GM10248 (cell line): Measurements from ENCODE around the gene RBM20.

Source experiments
- CTCF ChIA-PET: fragments of 300-600 bp; sonication (Branson Sonifier 250); formaldehyde crosslinking; extraction: SDS; loops from one replicate; lab custom pipeline; 2021; ENCODE audit warnings: antibody characterized with exemption; lab: Yijun Ruan, JAX
- POLR2A ChIA-PET: fragments of 350-650 bp; sonication (Branson Sonifier 250); formaldehyde crosslinking; extraction: SDS; loops from one replicate; lab custom pipeline; 2020; ENCODE audit warnings: antibody characterized with exemption; lab: Yijun Ruan, JAX
- DNase-seq: peaks from one replicate; pipeline ENCODE4 v3.0.0; 2012; ENCODE audit errors: extremely low spot score
- CTCF ChIP-seq: IDR thresholded peaks from 2 replicates; pipeline ENCODE4 v1.5.1; 2012; ENCODE audit warnings: mild to moderate bottlenecking, low read depth; ENCODE audit errors: extremely low read depth, missing control alignments, control extremely low read depth

RBM20 gene

DNA sequence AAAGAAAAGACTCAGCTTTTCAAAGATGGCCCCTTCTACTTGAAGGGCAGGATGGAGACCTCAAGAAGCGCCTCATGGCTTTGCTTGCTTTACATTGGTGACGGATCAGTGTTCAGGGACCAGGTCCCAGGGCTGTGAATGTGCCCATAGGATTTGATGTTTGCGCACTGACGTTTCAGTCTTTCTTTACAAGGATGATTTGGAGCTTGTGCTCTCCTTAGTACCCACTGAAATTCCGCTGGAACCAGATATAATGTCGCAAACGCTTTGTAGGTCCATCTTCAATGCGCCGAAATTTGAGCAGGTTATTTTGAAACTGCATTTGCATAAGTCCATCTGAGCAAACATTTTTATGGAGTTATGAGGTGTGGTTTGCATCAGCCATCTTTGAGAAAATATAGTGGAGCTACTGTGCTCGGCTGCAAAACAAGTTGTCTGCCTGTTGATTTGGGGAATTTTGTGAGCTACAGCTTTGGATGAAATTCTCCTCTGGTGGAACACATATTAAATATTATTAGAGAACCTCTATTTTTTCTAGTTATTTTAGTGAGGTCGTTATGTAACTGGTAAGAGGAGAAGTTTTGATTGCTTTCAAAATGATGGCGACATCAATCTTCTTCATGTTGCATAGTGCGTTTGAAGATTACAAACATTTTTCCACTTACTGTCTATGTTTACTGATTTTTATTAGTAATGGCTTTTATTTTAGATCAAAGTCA is 2.4 kb downstream of the RBM20 start:
- TF ChIP-seq CTCF, result no peak
- ChIA-PET POLR2A (no interaction called here), CTCF (interaction anchor here (1.2 to 3.8 kb wide), 6 partner anchors 8 to 35 kb away, joined by 3 to 12 read pairs (median 3); no protein-coding TSS in a partner anchor)
- DNase-seq, result no peak

DNA sequence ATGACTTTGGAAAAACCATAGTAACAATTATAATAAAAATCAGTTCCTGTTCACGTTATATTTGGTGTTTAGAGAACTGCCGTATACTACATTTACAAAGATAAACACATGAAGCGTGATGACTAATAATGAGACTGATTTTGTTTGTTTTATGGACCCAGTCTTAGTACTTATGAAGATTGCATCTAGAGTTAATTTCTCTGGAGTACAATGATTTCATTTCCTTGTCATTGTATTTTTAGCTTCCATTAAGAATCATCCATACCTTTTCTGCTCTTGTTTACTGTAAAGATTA is 2.9 kb downstream of the RBM20 start:
- DNase-seq, result no peak
- CTCF ChIA-PET, result interaction anchor here (1.0 to 3.8 kb wide), 6 partner anchors 9 to 36 kb away, joined by 3 to 12 read pairs (median 4); no protein-coding TSS in a partner anchor
- POLR2A ChIA-PET, result no interaction called here
- TF ChIP-seq CTCF, result no peak

DNA sequence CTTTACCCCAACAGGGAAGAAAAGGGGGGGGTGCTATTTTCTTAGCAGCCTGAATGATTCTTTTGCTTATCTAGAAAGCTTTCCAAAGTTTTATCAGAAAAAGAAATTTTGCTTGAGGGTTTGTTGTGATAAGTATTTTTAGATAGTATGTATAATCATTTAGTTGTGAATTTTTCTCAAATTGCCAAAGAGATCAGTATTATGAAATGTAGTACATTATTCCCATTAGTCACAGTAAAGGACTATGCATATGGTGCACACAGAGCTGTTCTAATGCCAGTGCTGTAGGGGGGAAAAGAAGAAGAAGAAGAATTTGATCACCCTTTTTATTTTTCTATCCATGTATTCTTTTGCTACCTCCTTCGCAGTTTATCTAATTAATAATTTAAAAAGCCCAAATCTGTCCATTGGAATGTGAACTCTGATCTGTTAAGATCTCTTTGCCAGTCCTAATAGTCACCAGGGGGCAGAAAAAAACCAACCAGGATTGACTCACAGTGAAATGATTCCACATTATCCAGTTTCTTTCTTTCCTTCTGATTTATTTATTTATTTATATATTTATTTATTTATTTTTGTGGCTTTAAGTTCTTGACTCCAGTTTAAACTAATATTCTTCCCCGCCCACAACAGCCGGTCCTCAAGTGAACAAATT is 4.7 kb downstream of the RBM20 start:
- ChIA-PET CTCF (interaction anchor here (1.2 to 3.8 kb wide), 4 partner anchors 10 to 38 kb away, joined by 4 to 12 read pairs (median 8); no protein-coding TSS in a partner anchor), POLR2A (no interaction called here)
- no peak for TF ChIP-seq CTCF
- DNase-seq, result no peak

DNA sequence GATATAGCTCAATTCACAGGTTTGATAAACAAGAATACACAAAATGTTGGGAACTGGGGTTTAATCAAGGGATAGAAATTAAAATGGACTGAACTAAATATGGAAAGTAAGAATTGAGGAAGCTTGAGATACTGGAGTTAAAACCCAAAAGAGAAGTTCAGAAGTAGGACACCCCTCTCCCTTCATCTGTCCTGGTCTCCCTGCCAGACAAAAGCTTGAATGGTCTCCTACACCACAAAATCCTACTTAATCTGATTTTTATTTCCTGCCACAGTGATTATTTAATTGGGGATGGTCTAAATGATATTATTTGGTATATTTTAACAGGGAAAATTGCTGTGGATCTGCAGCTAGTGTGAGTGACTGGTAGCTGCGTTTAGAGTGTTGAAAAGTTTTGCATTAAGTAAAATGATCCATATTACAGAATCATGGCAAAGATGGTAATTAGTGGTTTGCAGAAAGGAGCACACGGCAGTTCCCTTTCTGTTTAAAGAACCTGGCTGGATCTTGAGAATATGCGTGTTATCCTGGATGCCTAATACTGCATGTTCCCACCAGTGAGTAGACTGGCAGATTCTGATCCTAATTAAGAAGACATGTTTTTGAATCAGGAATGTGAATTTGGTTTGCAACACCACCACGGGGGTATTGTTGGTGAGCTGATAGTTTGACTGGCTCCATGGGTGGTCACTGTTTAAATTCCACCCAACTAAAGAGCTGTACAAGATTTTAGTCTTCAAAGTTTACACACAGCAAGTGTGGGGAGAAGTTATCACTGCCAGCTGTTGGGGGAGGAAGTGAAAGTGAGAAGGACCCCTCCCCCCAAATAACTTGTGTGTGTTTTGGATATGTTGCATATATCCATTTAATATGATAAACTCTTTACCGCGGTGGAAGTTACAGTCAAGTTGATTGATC is 5.5 kb downstream of the RBM20 start:
- ChIA-PET POLR2A (no interaction called here), CTCF (interaction anchor here (1.1 to 3.8 kb wide), 5 partner anchors 9 to 39 kb away, joined by 3 to 12 read pairs (median 4); no protein-coding TSS in a partner anchor)
- no peak for TF ChIP-seq CTCF
- DNase-seq, result no peak

DNA sequence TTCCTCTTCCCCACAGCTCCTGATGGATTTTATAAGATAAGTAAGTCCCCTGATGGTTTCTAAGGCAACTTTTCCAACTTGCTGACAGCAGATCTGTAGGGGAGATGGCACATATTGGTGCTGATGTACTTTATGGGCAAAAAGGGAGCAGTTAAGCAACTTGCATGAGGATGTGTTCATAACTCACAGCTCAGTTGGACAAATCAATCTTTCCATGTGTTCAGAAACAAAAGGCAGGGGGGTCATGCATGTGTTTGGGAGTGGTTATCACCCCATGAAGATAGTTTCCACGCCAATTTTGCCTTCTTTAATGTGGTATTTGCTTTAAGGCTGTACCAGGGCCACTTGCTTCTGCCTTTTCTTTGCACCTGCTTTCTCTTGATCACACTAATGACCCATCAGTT is 6.1 kb downstream of the RBM20 start:
- CTCF ChIA-PET, result interaction anchor here (1.1 to 2.7 kb wide), 3 partner anchors 16 to 31 kb away, joined by 3 to 11 read pairs (median 4); no protein-coding TSS in a partner anchor
- no peak for TF ChIP-seq CTCF
- DNase-seq, result no peak
- POLR2A ChIA-PET, result no interaction called here
